CD14-positive monocyte (primary cell): ENCODE data around the gene SF3B4. TPM values are rescaled to one million over a fixed set of nuclear protein-coding genes. Genes with fewer than 3 reads are reported as not detected.

ENCODE experiments used
- DNase-seq, 3 donors: peaks; one replicate each; pipeline ENCODE4 v3.0.0-alpha.2; 2011 to 2022
- H2AFZ ChIP-seq: 2 replicates; pipeline ENCODE4 v1.6.0; 2012; ENCODE audit warnings: mild to moderate bottlenecking, low read depth, low read length, inconsistent platforms; ENCODE audit not compliant: insufficient read depth, poor library complexity, severe bottlenecking
- H3K27ac ChIP-seq, 2 donors: 1 replicate in 1 of 2; 2 replicates in 1 of 2; pipeline ENCODE4 v1.5.1; 2012 to 2013; ENCODE audit warnings: low read length in 2 of 2, control low read depth in 1 of 2, inconsistent platforms in 1 of 2, low read depth in 1 of 2, mild to moderate bottlenecking in 1 of 2
- H3K27me3 ChIP-seq, 2 donors: one replicate each; pipeline versions ENCODE4 v1.6.0 to v1.6.1; 2011 to 2013; ENCODE audit warnings: low read length in 2 of 2; ENCODE audit not compliant: control insufficient read depth in 2 of 2, insufficient read depth in 2 of 2
- H3K36me3 ChIP-seq, 2 donors: replicated peaks in 1 of 2; 1 replicate in 1 of 2; 2 replicates in 1 of 2; pipeline versions ENCODE4 v1.5.1 to v1.6.1; 2012 to 2013; ENCODE audit warnings: low read length in 2 of 2, control low read depth in 1 of 2, inconsistent platforms in 1 of 2, mild to moderate bottlenecking in 1 of 2; ENCODE audit not compliant: insufficient read depth in 2 of 2, control insufficient read depth in 1 of 2
- H3K4me1 ChIP-seq, 2 donors: 1 replicate in 1 of 2; 2 replicates in 1 of 2; pipeline versions ENCODE4 v1.5.1 to v1.6.1; 2012 to 2013; ENCODE audit warnings: low read length in 2 of 2, control low read depth in 1 of 2, inconsistent platforms in 1 of 2, mild to moderate bottlenecking in 1 of 2, moderate library complexity in 1 of 2; ENCODE audit not compliant: insufficient read depth in 2 of 2, control insufficient read depth in 1 of 2
- H3K4me2 ChIP-seq: replicated peaks from 2 replicates; pipeline ENCODE3; 2012; ENCODE audit warnings: low read length, moderate library complexity, mild to moderate bottlenecking; ENCODE audit not compliant: poor library complexity, severe bottlenecking; ENCODE audit errors: extremely low read depth
- H3K4me3 ChIP-seq, 3 experiments: fragments of 200-600 bp in 1 of 3; sonication (generic) in 1 of 3; replicated peaks in 1 of 3; 1 replicate in 2 of 3; 2 replicates in 1 of 3; pipeline ENCODE4 v1.5.1; 2011 to 2013; ENCODE audit warnings: low read length in 3 of 3, mild to moderate bottlenecking in 3 of 3, control low read depth in 2 of 3, low read depth in 2 of 3, inconsistent platforms in 1 of 3, moderate library complexity in 1 of 3
- H3K79me2 ChIP-seq: 2 replicates; pipeline ENCODE4 v1.6.0; 2012; ENCODE audit warnings: mild to moderate bottlenecking, control low read depth, inconsistent platforms, low read length, moderate library complexity; ENCODE audit not compliant: insufficient read depth
- H3K9ac ChIP-seq: 2 replicates; pipeline ENCODE4 v1.6.0; 2017; ENCODE audit warnings: low read length, mild to moderate bottlenecking; ENCODE audit not compliant: insufficient read depth, poor library complexity, severe bottlenecking
- H3K9me3 ChIP-seq, 2 donors: replicated peaks in 1 of 2; 1 replicate in 1 of 2; 2 replicates in 1 of 2; pipeline versions ENCODE4 v1.5.1 to v1.6.1; 2012 to 2013; ENCODE audit warnings: low read length in 2 of 2, control low read depth in 1 of 2; ENCODE audit not compliant: control insufficient read depth in 1 of 2, insufficient read depth in 1 of 2
- H4K20me1 ChIP-seq: 2 replicates; pipeline ENCODE4 v1.6.0; 2012; ENCODE audit warnings: mild to moderate bottlenecking, low read length, control low read depth, moderate library complexity; ENCODE audit not compliant: insufficient read depth
- H3K27ac Mint-ChIP-seq, 7 donors: one replicate each; pipeline ENCODE4 v1.8.0; 2020; ENCODE audit warnings: mild to moderate bottlenecking in 7 of 7, mixed read lengths in 7 of 7, moderate library complexity in 6 of 7, inconsistent platforms in 2 of 7
- H3K27me3 Mint-ChIP-seq, 3 donors: one replicate each; pipeline ENCODE4 v1.8.0; 2021 to 2022; ENCODE audit warnings: low read depth in 3 of 3, mild to moderate bottlenecking in 3 of 3, mixed read lengths in 3 of 3, moderate library complexity in 3 of 3, inconsistent platforms in 1 of 3
- H3K36me3 Mint-ChIP-seq, 2 donors: one replicate each; pipeline ENCODE4 v1.8.0; 2020; ENCODE audit warnings: mixed read lengths in 2 of 2, inconsistent platforms in 1 of 2, mild to moderate bottlenecking in 1 of 2
- H3K4me1 Mint-ChIP-seq: one replicate; pipeline ENCODE4 v1.8.0; 2020; ENCODE audit warnings: mild to moderate bottlenecking, mixed read lengths
- H3K4me3 Mint-ChIP-seq, 2 donors: one replicate each; pipeline ENCODE4 v1.8.0; 2020; ENCODE audit warnings: mild to moderate bottlenecking in 2 of 2, mixed read lengths in 2 of 2, moderate library complexity in 1 of 2
- H3K9me3 Mint-ChIP-seq, 7 donors: one replicate each; pipeline ENCODE4 v1.8.0; 2020 to 2022; ENCODE audit warnings: mixed read lengths in 7 of 7, mild to moderate bottlenecking in 6 of 7, moderate library complexity in 6 of 7, inconsistent platforms in 2 of 7
- CTCF ChIP-seq: fragments of 200-600 bp; IDR thresholded peaks from one replicate; pipeline ENCODE4 v1.8.0; 2022; ENCODE audit warnings: antibody characterized with exemption, mild to moderate bottlenecking
- WGBS: methylation state at CpG from one replicate; pipeline ENCODE4 v1.1.5; 2013; ENCODE audit warnings: missing lambda C conversion rate; ENCODE audit not compliant: insufficient coverage; 5-methylcytosine and 5-hydroxymethylcytosine counted together
- intact Hi-C, 2 donors: fragments of 100-400 bp; cut with micrococcal nuclease; formaldehyde crosslinking; loops; one replicate each; pipeline versions ENCODE4 v1.15.0 to v1.15.1; 2023
- polyA plus RNA-seq, 3 donors: library from polyadenylated mRNA; depleted of rRNA in 1 of 3; unstranded in 2 of 3; stranded (reverse) in 1 of 3; fragments of 300-500 nt in 2 of 3; fragments of >200 nt in 1 of 3; fragmentation: Illumina TruSeq in 2 of 3; gene quantifications; 1 replicate in 2 of 3; 2 replicates in 1 of 3; pipeline ENCODE4 v1.2.3, GENCODE V29; 2012 to 2021

SF3B4 gene
- polyA plus RNA-seq, 3 donors, result 52.2 to 78.6 (median 64.6) TPM

GRCh38 chr1:149965440-149965839 is 37.8 kb upstream of the SF3B4 start:
- Mint-ChIP-seq H3K4me1 (peaks cover 13% of the 10 kb centered on the region), H3K27me3 (peaks cover 34 to 64% (median 62%) of the 10 kb centered on the region in 3 donors), H3K27ac (no peak overlapping the region), H3K9me3 (peaks cover 0 to 5% (median 0%) of the 10 kb centered on the region in 7 donors), H3K36me3 (peaks cover 0 to 2% of the 10 kb centered on the region in 2 donors), H3K4me3 (peak overlapping the region in 1 of 2 donors; percentile 14)
- Histone ChIP-seq H3K79me2 (no peaks in the 10 kb centered on the region), H3K4me3 (no peak overlapping the region), H2AFZ (no peak overlapping the region), H3K9me3 (no peaks in the 10 kb centered on the region), H4K20me1 (no peaks in the 10 kb centered on the region), H3K36me3 (no peaks in the 10 kb centered on the region), H3K9ac (no peak overlapping the region), H3K4me1 (peaks cover 8 to 9% of the 10 kb centered on the region in 2 donors), H3K27ac (no peak overlapping the region), H3K27me3 (peaks cover 39 to 71% of the 10 kb centered on the region in 2 donors), H3K4me2 (no peak overlapping the region)
- intact Hi-C loops, result loop anchor here (2.0 to 10.0 kb wide), 3 partner anchors 41 to 199 kb away; no protein-coding TSS in a partner anchor
- no peak for DNase-seq
- no peak for TF ChIP-seq CTCF
- WGBS, result 100% methylated on average over 3 of the region's 3 CpGs

GRCh38 chr1:149963358-149963757 is 35.8 kb upstream of the SF3B4 start:
- no peaks in the 10 kb centered on the region for H4K20me1 ChIP-seq
- H3K4me2 ChIP-seq, result no peak overlapping the region
- WGBS, result no CpG with 5 or more reads among the region's 3 CpGs
- TF ChIP-seq CTCF, result no peak
- H3K27ac ChIP-seq, result no peak overlapping the region
- Mint-ChIP-seq H3K27me3 (peaks cover 39 to 67% (median 66%) of the 10 kb centered on the region in 3 donors), H3K4me3 (peak overlapping the region in 1 of 2 donors; percentile 27), H3K9me3 (peaks cover 0 to 3% (median 0%) of the 10 kb centered on the region in 7 donors), H3K4me1 (peaks cover 13% of the 10 kb centered on the region), H3K36me3 (peaks cover 0 to 2% of the 10 kb centered on the region in 2 donors), H3K27ac (peak overlapping the region in 1 of 7 donors; percentile 17)
- no peaks in the 10 kb centered on the region for H3K79me2 ChIP-seq
- H3K9me3 ChIP-seq, result no peaks in the 10 kb centered on the region
- peaks cover 44 to 71% of the 10 kb centered on the region in 2 donors for H3K27me3 ChIP-seq
- intact Hi-C loops, result loop anchor here in 1 of 2 donors (10.0 kb wide), 1 partner anchor 201 kb away; no protein-coding TSS in a partner anchor
- no peak overlapping the region for H3K4me3 ChIP-seq
- no peaks in the 10 kb centered on the region for H3K36me3 ChIP-seq
- peaks cover 8 to 9% of the 10 kb centered on the region in 2 donors for H3K4me1 ChIP-seq
- H3K9ac ChIP-seq, result no peak overlapping the region
- no peak for DNase-seq
- H2AFZ ChIP-seq, result no peak overlapping the region
